ENCODE results near the gene CARS1.
A peak's percentile ranks its signal among the peaks of the same experiment; 100 is the strongest.

The CARS1 gene

DNA sequence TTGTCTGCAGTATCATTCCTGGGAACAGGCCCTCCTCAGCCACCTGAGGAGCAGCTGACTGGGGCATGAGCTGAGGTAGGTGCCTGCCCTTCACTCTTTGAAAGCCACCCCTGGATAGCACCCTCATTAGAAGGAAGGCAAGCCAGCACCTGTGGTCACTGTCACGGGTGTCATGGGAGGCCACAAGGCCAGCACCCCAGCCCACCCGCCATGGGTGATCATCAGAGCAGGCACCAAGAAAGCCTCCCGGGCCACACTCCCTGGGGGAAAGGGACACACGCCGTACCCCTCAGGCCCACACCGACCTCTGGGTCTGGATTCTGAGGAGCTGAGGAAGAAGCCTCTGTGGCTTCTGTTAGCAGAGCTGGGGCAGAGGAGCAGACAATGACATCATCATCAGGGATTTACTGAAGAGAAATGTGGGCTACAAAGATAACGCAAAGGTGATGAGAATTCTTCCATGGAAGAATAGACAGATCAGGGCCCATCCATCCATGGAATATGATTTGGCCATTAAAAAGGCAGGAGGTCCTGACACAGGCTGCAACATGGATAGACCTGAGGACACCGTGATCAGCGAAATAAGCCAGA lies 48.4 kb downstream of the CARS1 start:
- ATAC-seq (ENCODE audit: low read depth) = no peak
- Histone ChIP-seq H3K4me1 (ENCODE audit: insufficient read depth, poor library complexity, severe bottlenecking) (peaks cover 6% of the 10 kb centered on the region), H3K36me3 (ENCODE audit: low read depth) (peaks cover 77% of the 10 kb centered on the region), H3K9me3 (ENCODE audit: severe bottlenecking) (no peaks in the 10 kb centered on the region), H3K4me3 (ENCODE audit: severe bottlenecking) (no peak overlapping the region), H3K27me3 (ENCODE audit: insufficient read depth, poor library complexity, severe bottlenecking) (no peaks in the 10 kb centered on the region), H3K27ac (ENCODE audit: poor library complexity, severe bottlenecking) (no peak overlapping the region)
- DNase-seq (ENCODE audit: low spot score) = no peak
- TF ChIP-seq CTCF (IDR thresholded peaks at IDR 0.05; ENCODE audit: poor library complexity, severe bottlenecking) = no peak

GRCh38 chr11:3007404-3008010 lies 49.7 kb downstream of the CARS1 start:
- no peak for TF ChIP-seq CTCF (IDR thresholded peaks at IDR 0.05; ENCODE audit: poor library complexity, severe bottlenecking)
- no peaks in the 10 kb centered on the region for H3K27me3 ChIP-seq (ENCODE audit: insufficient read depth, poor library complexity, severe bottlenecking)
- H3K9me3 ChIP-seq (ENCODE audit: severe bottlenecking) = no peaks in the 10 kb centered on the region
- H3K36me3 ChIP-seq (ENCODE audit: low read depth) = peaks cover 77% of the 10 kb centered on the region
- H3K4me3 ChIP-seq (ENCODE audit: severe bottlenecking) = no peak overlapping the region
- ATAC-seq (ENCODE audit: low read depth) (no peak), DNase-seq (ENCODE audit: low spot score) (no peak)
- H3K4me1 ChIP-seq (ENCODE audit: insufficient read depth, poor library complexity, severe bottlenecking) = peaks cover 10% of the 10 kb centered on the region
- H3K27ac ChIP-seq (ENCODE audit: poor library complexity, severe bottlenecking) = no peak overlapping the region

DNA sequence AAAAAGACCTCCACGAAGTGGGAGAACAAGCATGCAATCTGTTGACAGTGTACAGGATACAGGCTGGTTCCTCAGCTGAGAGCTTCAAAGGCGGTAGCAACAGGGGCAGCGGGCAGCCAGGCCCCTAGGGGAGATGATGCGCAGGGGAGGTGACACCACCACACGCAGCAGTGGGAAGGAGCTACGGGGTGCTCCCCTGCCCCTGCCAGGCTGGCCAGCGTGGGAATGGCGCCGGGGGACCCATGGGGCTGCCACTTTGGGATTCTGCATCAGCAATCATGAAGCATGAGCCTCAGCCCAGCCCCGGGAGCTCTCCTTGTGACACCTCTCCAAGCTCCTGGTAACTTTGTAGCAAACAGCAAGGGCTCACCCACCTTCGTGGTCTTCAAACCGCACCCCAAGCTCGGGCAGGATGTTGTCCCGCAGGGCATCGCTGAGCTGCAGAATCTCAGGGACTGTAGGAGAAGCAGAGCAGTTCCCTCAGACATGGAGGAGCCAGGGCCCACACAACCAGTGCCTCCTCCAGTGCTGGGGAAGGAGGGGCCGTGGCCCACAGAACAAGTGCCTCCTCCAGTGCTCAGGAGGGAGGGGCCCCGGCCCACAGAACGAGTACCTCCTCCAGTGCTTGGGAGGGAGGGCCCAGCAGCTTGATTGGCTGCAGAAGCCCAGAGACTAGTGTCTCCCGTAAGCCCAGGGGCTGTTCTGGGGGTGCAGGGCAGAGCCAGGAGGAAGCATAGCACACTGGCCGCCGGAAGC lies 50.5 kb downstream of the CARS1 start:
- H3K9me3 ChIP-seq (ENCODE audit: severe bottlenecking) = no peaks in the 10 kb centered on the region
- ATAC-seq (ENCODE audit: low read depth) (no peak), DNase-seq (ENCODE audit: low spot score) (no peak)
- TF ChIP-seq CTCF (IDR thresholded peaks at IDR 0.05; ENCODE audit: poor library complexity, severe bottlenecking) = no peak
- no peak overlapping the region for H3K4me3 ChIP-seq (ENCODE audit: severe bottlenecking)
- H3K27ac ChIP-seq (ENCODE audit: poor library complexity, severe bottlenecking) = no peak overlapping the region
- H3K4me1 ChIP-seq (ENCODE audit: insufficient read depth, poor library complexity, severe bottlenecking) = peaks cover 15% of the 10 kb centered on the region
- peaks cover 77% of the 10 kb centered on the region for H3K36me3 ChIP-seq (ENCODE audit: low read depth)
- no peaks in the 10 kb centered on the region for H3K27me3 ChIP-seq (ENCODE audit: insufficient read depth, poor library complexity, severe bottlenecking)

DNA sequence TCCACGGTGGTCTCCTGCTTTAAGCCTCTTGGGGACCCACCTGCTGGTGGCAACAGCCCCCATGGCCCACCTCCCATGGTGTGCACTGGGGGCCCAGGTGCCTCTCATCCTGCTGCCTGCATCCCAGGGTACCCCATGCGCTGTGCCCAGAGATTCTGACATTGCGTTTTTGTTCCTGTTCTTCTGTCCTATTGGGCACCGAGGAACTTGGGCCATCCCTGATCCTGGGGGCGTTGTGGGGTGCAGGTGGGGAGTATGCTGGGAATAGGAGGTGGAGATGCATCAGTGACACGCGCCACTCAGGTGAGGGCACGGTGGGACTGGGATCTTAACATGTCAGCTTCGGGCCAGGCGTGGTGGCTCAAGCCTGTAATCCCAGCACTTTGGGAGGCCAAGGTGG lies 52.7 kb downstream of the CARS1 start:
- peaks cover 76% of the 10 kb centered on the region for H3K36me3 ChIP-seq (ENCODE audit: low read depth)
- no peak for TF ChIP-seq CTCF (IDR thresholded peaks at IDR 0.05; ENCODE audit: poor library complexity, severe bottlenecking)
- DNase-seq (ENCODE audit: low spot score) (no peak), ATAC-seq (ENCODE audit: low read depth) (no peak)
- peak overlapping the region; percentile 62 for H3K27ac ChIP-seq (ENCODE audit: poor library complexity, severe bottlenecking)
- H3K27me3 ChIP-seq (ENCODE audit: insufficient read depth, poor library complexity, severe bottlenecking) = no peaks in the 10 kb centered on the region
- H3K4me1 ChIP-seq (ENCODE audit: insufficient read depth, poor library complexity, severe bottlenecking) = peaks cover 32% of the 10 kb centered on the region
- no peaks in the 10 kb centered on the region for H3K9me3 ChIP-seq (ENCODE audit: severe bottlenecking)
- no peak overlapping the region for H3K4me3 ChIP-seq (ENCODE audit: severe bottlenecking)
